Measurements from ENCODE around the gene VDAC1.
"Not testable (repeated sequence)": the region's sequence is repeated elsewhere in the genome, so short reads cannot be mapped to it uniquely, and the experiment has no call there.

Gene VDAC1

GRCh38 chr5:134004626-134005416 lies at the start of gene VDAC1:
Gene VDAC1 (minus strand): TSS chr5:134004975. CDS start chr5:133993012, 11,963 bp downstream.
- peak; percentile 28 to 32 for DNase-seq

GRCh38 chr5:134053840-134054338 lies 49.1 kb upstream of the VDAC1 start:
- no peak for DNase-seq

- no peak for DNase-seq
Observed at GRCh38 chr5:134053314-134053839, 48.6 kb upstream of the VDAC1 start.

- DNase-seq: no peak
Observed at GRCh38 chr5:134051305-134051704, 46.5 kb upstream of the VDAC1 start.

GRCh38 chr5:134048864-134049263 lies 44.1 kb upstream of the VDAC1 start:
- DNase-seq: no peak

GRCh38 chr5:134047687-134048056 lies 42.9 kb upstream of the VDAC1 start:
- no peak for DNase-seq

GRCh38 chr5:134046801-134047686 lies 42.3 kb upstream of the VDAC1 start:
- DNase-seq: no peak

GRCh38 chr5:134046330-134046729 lies 41.6 kb upstream of the VDAC1 start:
- no peak for DNase-seq

GRCh38 chr5:134043793-134044792 lies 39.3 kb upstream of the VDAC1 start:
- DNase-seq: no peak

- no peak for DNase-seq
Observed at GRCh38 chr5:134041570-134042411, 37.0 kb upstream of the VDAC1 start.

GRCh38 chr5:134038138-134038537 lies 33.4 kb upstream of the VDAC1 start:
- DNase-seq: no peak

- no peak for DNase-seq
Observed at GRCh38 chr5:134037160-134037559, 32.4 kb upstream of the VDAC1 start.

GRCh38 chr5:134034326-134034725 lies 29.6 kb upstream of the VDAC1 start:
- DNase-seq: no peak

- not testable (repeated sequence) for DNase-seq
Observed at GRCh38 chr5:134030303-134030964, 25.7 kb upstream of the VDAC1 start.

- no peak for DNase-seq
Observed at GRCh38 chr5:134029156-134029555, 24.4 kb upstream of the VDAC1 start.

GRCh38 chr5:134028496-134028895 lies 23.7 kb upstream of the VDAC1 start:
- DNase-seq: no peak

- DNase-seq: no peak
Observed at GRCh38 chr5:134027288-134027615, 22.5 kb upstream of the VDAC1 start.

GRCh38 chr5:134026521-134027287 lies 21.9 kb upstream of the VDAC1 start:
- peak in 1 of 2 experiments; percentile 26 for DNase-seq

GRCh38 chr5:134025786-134026185 lies 21.0 kb upstream of the VDAC1 start:
- no peak for DNase-seq

GRCh38 chr5:134024811-134025210 lies 20.0 kb upstream of the VDAC1 start:
- no peak for DNase-seq

Data from NCI-H187 (cell line).